ENCODE measurements around the gene ZNF354C.

ZNF354C gene

GRCh38 chr5:179128976-179129375, 68.8 kb downstream of the ZNF354C start:
- DNase-seq: no peak

DNA sequence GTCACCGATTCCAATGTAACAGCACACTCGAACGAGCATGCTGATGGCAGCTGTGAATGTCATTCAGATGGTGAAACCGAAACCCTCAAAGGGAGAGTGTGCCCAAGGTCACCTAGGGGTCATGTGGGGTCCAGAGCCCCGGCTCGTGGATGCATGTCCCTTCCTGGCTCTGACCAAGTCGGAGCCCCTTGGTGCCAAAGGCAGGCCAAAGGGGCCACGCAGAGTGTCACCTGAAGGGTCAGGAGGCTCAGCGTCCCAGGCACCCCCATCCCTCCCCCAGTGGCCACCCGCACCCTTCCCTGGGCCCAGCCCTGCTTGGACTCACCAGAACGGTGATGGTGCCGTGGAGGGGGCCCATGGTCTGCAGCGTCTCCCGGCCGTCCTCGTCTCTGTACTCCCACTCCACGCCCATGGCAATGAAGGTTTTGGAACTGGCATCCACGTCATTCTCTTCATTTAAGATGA, 69.5 kb downstream of the ZNF354C start:
- DNase-seq: no peak

GRCh38 chr5:179130101-179130681, 70.0 kb downstream of the ZNF354C start:
- no peak for DNase-seq

DNA sequence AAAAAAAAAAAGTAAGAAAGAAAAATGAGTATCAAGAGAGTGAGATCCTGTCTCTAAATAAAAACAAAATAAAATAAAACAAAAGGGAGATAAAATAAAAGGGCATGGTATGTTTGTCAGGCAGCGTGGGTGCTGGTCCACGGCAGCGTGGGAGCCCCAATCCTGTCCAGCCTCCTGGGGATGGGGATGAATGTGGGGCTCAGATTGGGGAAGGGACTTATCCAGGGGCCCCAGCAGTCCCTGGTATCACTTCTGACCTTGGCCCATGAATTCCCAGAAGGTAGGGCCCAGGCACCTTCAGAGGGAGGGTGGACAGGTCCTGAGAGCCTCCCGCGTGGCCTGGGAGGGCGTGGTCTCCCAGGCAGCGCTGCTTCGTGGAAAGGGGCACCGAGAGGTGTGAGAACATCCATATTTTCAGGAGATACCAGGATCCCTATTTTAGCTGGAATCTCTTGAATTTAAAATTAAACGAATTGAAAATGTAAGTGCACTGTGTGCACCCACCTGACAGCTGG, 71.2 kb downstream of the ZNF354C start:
- DNase-seq: no peak

DNA sequence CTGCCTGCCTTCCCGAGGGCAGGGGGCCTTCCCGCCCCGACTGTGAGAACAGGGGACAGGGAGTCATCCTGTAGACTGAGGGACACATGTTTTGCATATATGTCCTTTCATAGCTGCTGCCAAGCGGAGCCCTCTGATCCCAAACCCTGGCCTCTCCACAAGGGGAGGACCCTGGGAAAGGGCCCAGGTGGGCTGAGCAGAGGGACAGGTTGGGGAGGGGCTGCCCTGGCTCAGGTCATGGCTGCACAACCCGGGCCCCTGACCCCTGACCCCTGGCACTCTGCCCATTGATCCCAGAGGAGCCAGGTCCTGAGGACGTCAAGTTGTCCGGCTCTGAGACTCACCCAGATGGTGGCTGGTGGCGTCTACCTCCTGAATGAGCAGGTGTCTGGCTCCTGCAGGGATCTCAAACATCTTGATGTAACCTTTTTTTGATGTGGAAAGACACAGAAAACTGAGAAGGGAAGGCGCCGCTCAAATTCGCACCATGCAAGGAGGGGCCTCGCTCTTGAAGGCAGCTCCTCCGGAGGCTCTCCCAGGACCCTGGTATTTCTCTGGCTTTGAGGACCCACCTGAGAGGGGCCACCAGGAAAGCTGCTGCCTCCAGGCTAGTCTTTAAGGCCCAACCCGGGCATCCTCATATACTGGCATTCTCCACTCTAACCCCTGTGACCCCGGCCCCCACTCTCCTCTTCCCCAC, 71.9 kb downstream of the ZNF354C start:
- no peak for DNase-seq

GRCh38 chr5:179132586-179133355, 72.6 kb downstream of the ZNF354C start:
- no peak for DNase-seq
